Measurements from ENCODE around the gene DGKB.

Gene DGKB

GRCh38 chr7:14688208-14688607 lies 214.3 kb downstream of the DGKB start:
- no peak for DNase-seq (ENCODE audit: low spot score)

- no peak for DNase-seq (ENCODE audit: low spot score)
Measured at GRCh38 chr7:14687777-14688176, 214.8 kb downstream of the DGKB start.

- no peak for DNase-seq (ENCODE audit: low spot score)
Measured at GRCh38 chr7:14687241-14687640, 215.3 kb downstream of the DGKB start.

- DNase-seq (ENCODE audit: low spot score): no peak
Measured at GRCh38 chr7:14685167-14685566, 217.4 kb downstream of the DGKB start.

- no peak for DNase-seq (ENCODE audit: low spot score)
Measured at GRCh38 chr7:14682910-14683465, 219.6 kb downstream of the DGKB start.

GRCh38 chr7:14676896-14677295 lies 225.7 kb downstream of the DGKB start:
- no peak for DNase-seq (ENCODE audit: low spot score)

GRCh38 chr7:14673202-14673601 lies 229.3 kb downstream of the DGKB start:
- DNase-seq (ENCODE audit: low spot score): no peak

GRCh38 chr7:14666913-14667312 lies 235.6 kb downstream of the DGKB start:
- no peak for DNase-seq (ENCODE audit: low spot score)

GRCh38 chr7:14666304-14666703 lies 236.2 kb downstream of the DGKB start:
- DNase-seq (ENCODE audit: low spot score): no peak

GRCh38 chr7:14639801-14640200 lies 262.8 kb downstream of the DGKB start:
- no peak for DNase-seq (ENCODE audit: low spot score)

GRCh38 chr7:14639329-14639728 lies 263.2 kb downstream of the DGKB start:
- DNase-seq (ENCODE audit: low spot score): no peak

GRCh38 chr7:14637968-14638367 lies 264.6 kb downstream of the DGKB start:
- no peak for DNase-seq (ENCODE audit: low spot score)

GRCh38 chr7:14635955-14636354 lies 266.6 kb downstream of the DGKB start:
- no peak for DNase-seq (ENCODE audit: low spot score)

GRCh38 chr7:14630048-14630447 lies 272.5 kb downstream of the DGKB start:
- no peak for DNase-seq (ENCODE audit: low spot score)

GRCh38 chr7:14628516-14628915 lies 274.0 kb downstream of the DGKB start:
- DNase-seq (ENCODE audit: low spot score): no peak

GRCh38 chr7:14626076-14626475 lies 276.5 kb downstream of the DGKB start:
- no peak for DNase-seq (ENCODE audit: low spot score)

- DNase-seq (ENCODE audit: low spot score): no peak
Measured at GRCh38 chr7:14622559-14622958, 280.0 kb downstream of the DGKB start.

- no peak for DNase-seq (ENCODE audit: low spot score)
Measured at GRCh38 chr7:14606101-14606500, 296.4 kb downstream of the DGKB start.

GRCh38 chr7:14604606-14605005 lies 297.9 kb downstream of the DGKB start:
- no peak for DNase-seq (ENCODE audit: low spot score)

GRCh38 chr7:14602851-14603250 lies 299.7 kb downstream of the DGKB start:
- DNase-seq (ENCODE audit: low spot score): no peak

- DNase-seq (ENCODE audit: low spot score): no peak
Measured at GRCh38 chr7:14600766-14601367, 301.7 kb downstream of the DGKB start.

GRCh38 chr7:14598978-14599377 lies 303.6 kb downstream of the DGKB start:
- no peak for DNase-seq (ENCODE audit: low spot score)

GRCh38 chr7:14596421-14596820 lies 306.1 kb downstream of the DGKB start:
- DNase-seq (ENCODE audit: low spot score): no peak

- no peak for DNase-seq (ENCODE audit: low spot score)
Measured at GRCh38 chr7:14590206-14590605, 312.3 kb downstream of the DGKB start.

All from cerebellar cortex (tissue), 1 donor.